Stimulated activated memory B cell treated with anti-CD40 and anti-IgM and Interleukin-4, amounts not matched to agents 10 μg/mL and 1 μg/mL and 100 μg/mL, for 72 hours (primary cell): Measurements from ENCODE around the gene FCHSD2.
"Not testable (repeated sequence)": the region's sequence is repeated elsewhere in the genome, so short reads cannot be mapped to it uniquely, and the experiment has no call there.

Experiments used
- ATAC-seq: fragments of 150-1000 bp; cut with Tn5 transposase; 2 replicates; pipeline ENCODE4 v1.10.0; 2021
- H3K27ac Mint-ChIP-seq: one replicate; pipeline ENCODE4 v1.8.0; 2022; ENCODE audit warnings: mild to moderate bottlenecking, mixed read lengths
- H3K27me3 Mint-ChIP-seq: one replicate; pipeline ENCODE4 v1.8.0; 2022; ENCODE audit warnings: mixed read lengths
- H3K36me3 Mint-ChIP-seq: one replicate; pipeline ENCODE4 v1.8.0; 2022; ENCODE audit warnings: mixed read lengths
- H3K4me1 Mint-ChIP-seq: one replicate; pipeline ENCODE4 v1.8.0; 2022; ENCODE audit warnings: mixed read lengths
- H3K4me3 Mint-ChIP-seq: one replicate; pipeline ENCODE4 v1.8.0; 2022; ENCODE audit warnings: mild to moderate bottlenecking, moderate library complexity, mixed read lengths
- H3K9me3 Mint-ChIP-seq: one replicate; pipeline ENCODE4 v1.8.0; 2022; ENCODE audit warnings: mixed read lengths

FCHSD2 gene

GRCh38 chr11:72808331-72808798, 333.8 kb downstream of the FCHSD2 start:
- Mint-ChIP-seq H3K4me1 (peaks cover 35% of the 10 kb centered on the region), H3K36me3 (peaks cover 15% of the 10 kb centered on the region), H3K27me3 (no peaks in the 10 kb centered on the region), H3K9me3 (no peaks in the 10 kb centered on the region), H3K27ac (peak overlapping the region; percentile 57), H3K4me3 (no peak overlapping the region)
- ATAC-seq, result no peak

DNA sequence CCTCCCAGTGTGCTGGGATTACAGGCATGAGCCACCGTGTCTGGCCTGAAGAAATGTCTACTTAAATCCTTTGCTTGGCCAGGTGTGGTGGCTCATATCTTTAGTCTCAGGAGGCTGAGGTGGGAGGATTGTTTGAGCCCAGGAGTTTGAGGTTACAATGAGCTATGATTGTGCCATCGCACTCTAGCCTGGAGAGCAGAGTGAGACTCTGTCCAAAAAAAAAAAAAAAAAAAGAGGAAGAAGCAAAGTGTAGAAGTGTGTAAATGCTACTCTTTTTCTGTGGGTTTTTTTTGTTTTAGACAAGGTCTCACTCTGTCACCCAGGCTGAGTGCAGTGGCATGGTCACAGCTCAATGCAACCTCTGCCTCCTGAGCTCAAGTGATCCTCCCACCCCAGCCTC, 334.3 kb downstream of the FCHSD2 start:
- peaks cover 29% of the 10 kb centered on the region for H3K4me1 Mint-ChIP-seq
- no peaks in the 10 kb centered on the region for H3K9me3 Mint-ChIP-seq
- ATAC-seq, result peak; percentile 84
- no peaks in the 10 kb centered on the region for H3K27me3 Mint-ChIP-seq
- H3K36me3 Mint-ChIP-seq, result peaks cover 15% of the 10 kb centered on the region
- H3K4me3 Mint-ChIP-seq, result no peak overlapping the region
- peak overlapping the region; percentile 57 for H3K27ac Mint-ChIP-seq

GRCh38 chr11:72807021-72807693, 335.0 kb downstream of the FCHSD2 start:
- Mint-ChIP-seq H3K4me1 (peaks cover 23% of the 10 kb centered on the region), H3K27ac (peak overlapping the region; percentile 57), H3K27me3 (no peaks in the 10 kb centered on the region), H3K9me3 (no peaks in the 10 kb centered on the region), H3K36me3 (peaks cover 15% of the 10 kb centered on the region), H3K4me3 (no peak overlapping the region)
- ATAC-seq, result no peak

DNA sequence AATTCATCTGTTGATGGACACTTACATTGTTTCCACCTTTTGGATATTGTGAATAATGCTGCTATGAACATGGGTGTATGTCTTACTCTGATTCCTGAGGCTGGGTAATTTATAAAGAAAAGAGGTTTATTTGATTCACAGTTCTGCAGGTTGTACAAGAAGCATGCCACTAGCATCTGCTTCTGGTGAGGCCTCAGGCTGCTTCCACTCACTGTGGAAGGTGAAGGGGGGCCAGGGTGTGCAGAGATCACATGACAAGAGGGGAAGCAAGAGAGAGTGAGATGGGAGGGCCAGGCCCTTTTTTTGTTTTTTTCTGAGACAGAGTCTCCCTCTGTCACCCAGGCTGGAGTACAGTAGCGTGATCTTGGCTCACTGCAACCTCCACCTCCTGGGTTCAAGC, 335.7 kb downstream of the FCHSD2 start:
- H3K36me3 Mint-ChIP-seq, result peaks cover 15% of the 10 kb centered on the region
- not testable (repeated sequence) for H3K9me3 Mint-ChIP-seq, ATAC-seq, H3K4me3 Mint-ChIP-seq, H3K27ac Mint-ChIP-seq, H3K27me3 Mint-ChIP-seq
- peaks cover 17% of the 10 kb centered on the region for H3K4me1 Mint-ChIP-seq

- Mint-ChIP-seq H3K9me3 (no peaks in the 10 kb centered on the region), H3K4me1 (peaks cover 11% of the 10 kb centered on the region), H3K27ac (no peak overlapping the region), H3K4me3 (no peak overlapping the region), H3K36me3 (peaks cover 8% of the 10 kb centered on the region), H3K27me3 (no peaks in the 10 kb centered on the region)
- no peak for ATAC-seq
Measured at GRCh38 chr11:72805216-72805615, 336.9 kb downstream of the FCHSD2 start.

- Mint-ChIP-seq H3K36me3 (peaks cover 5% of the 10 kb centered on the region), H3K4me3 (no peak overlapping the region), H3K27ac (no peak overlapping the region), H3K9me3 (no peaks in the 10 kb centered on the region), H3K27me3 (no peaks in the 10 kb centered on the region), H3K4me1 (peaks cover 12% of the 10 kb centered on the region)
- ATAC-seq, result no peak
Measured at GRCh38 chr11:72802822-72803221, 339.3 kb downstream of the FCHSD2 start.

DNA sequence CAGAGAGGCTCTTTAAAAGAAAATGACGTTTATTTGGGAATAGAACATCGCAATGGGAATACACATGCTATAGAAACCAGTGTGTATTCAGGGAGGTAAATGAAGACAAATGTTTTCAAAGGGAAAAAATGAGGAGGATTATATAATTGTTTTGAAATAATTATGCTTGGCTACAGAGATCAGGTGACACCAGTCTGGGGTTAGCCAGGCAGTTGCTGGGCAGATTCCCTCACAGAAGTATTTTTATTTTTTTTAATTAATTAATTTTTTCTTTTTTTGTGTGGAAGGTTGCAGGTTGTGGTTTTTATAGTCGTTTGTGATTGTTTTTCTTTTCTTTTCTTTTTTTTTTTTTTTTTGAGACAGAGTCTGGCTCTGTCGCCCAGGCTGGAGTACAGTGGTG, 342.7 kb downstream of the FCHSD2 start:
- Mint-ChIP-seq H3K36me3 (no peaks in the 10 kb centered on the region), H3K27ac (no peak overlapping the region), H3K9me3 (no peaks in the 10 kb centered on the region), H3K4me1 (peaks cover 15% of the 10 kb centered on the region), H3K27me3 (no peaks in the 10 kb centered on the region), H3K4me3 (no peak overlapping the region)
- no peak for ATAC-seq

DNA sequence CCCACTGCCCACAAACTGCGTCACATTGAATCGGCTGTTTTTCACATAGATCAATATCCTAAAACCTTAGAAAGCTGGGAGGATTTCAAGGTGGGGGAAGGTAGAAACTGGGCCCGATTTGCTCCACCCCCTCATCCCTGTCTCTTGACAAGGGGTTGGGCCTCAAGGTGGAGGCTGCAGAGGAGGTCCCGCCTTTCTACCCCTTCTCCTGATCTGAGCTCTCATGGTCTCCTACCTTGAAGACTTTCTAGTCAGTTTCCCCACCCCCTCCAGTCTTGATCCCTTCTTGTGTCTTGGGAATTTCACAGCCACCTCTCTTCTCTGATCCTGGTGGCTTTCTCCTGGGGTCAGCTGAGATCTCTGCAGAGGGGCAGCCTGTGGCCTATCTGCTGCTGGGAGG, 343.8 kb downstream of the FCHSD2 start:
- H3K36me3 Mint-ChIP-seq, result no peaks in the 10 kb centered on the region
- H3K27ac Mint-ChIP-seq, result peak overlapping the region; percentile 5
- peaks cover 24% of the 10 kb centered on the region for H3K4me1 Mint-ChIP-seq
- H3K27me3 Mint-ChIP-seq, result no peaks in the 10 kb centered on the region
- no peak overlapping the region for H3K4me3 Mint-ChIP-seq
- no peaks in the 10 kb centered on the region for H3K9me3 Mint-ChIP-seq
- ATAC-seq, result no peak

DNA sequence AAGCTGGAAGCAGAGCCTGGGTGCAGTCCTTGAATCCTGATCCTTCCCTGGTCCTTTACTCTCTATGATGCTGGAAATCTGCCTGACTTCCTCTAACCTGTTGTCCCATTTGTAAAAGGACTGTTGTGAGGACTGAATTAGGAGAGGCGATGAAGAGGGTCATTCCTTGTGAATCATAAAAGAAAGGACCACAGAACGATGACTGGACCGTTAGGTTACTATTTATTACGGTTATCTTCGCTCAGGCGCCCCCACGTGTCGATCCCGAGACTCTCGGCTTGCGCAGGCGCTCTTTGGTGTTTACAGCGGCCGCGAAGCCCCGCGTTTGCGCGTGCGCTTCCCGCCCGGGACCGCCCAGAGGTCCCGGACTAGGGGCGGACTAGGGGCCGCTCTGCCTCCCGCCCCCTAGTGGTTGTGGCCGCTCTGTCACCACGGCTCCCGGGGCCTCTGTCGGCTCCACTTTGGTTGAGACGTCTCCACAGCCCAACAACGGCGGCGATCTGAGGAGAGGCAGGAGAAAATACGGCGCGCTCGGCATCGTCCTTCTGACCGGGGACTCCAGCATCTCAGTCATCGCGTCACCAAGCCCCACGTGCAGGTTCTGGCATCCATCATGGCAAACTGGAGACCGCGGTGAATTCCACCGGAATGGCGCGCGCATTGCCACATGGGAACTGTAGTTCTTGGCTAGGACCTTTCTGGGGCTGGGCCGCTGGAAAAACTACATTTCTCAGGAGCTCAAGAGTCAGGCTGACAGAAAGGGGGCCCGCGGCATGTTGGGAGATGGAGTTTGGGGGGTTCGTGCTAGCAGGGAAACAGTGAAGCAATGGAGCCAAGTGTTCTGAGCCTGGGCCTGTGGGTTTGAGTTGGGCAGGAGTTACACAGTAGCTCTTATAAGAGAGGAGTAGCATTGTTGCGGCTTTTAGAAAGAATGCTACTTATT, 348.4 kb downstream of the FCHSD2 start, which contains the start of gene STARD10:
Gene STARD10, minus strand, starts transcription at position 623 of the 943 bp plus-strand sequence. CDS start 12,866 bp downstream, outside the sequence.
- Mint-ChIP-seq H3K4me1 (peaks cover 36% of the 10 kb centered on the region), H3K9me3 (no peaks in the 10 kb centered on the region)
- peak; percentile 98 for ATAC-seq

GRCh38 chr11:72793076-72793424, 349.1 kb downstream of the FCHSD2 start:
- H3K27me3 Mint-ChIP-seq, result no peaks in the 10 kb centered on the region
- H3K9me3 Mint-ChIP-seq, result no peaks in the 10 kb centered on the region
- ATAC-seq, result no peak
- H3K27ac Mint-ChIP-seq, result peak overlapping the region; percentile 97
- peaks cover 39% of the 10 kb centered on the region for H3K4me1 Mint-ChIP-seq
- H3K36me3 Mint-ChIP-seq, result no peaks in the 10 kb centered on the region
- peak overlapping the region; percentile 97 for H3K4me3 Mint-ChIP-seq

More for the DNA sequence above, 348.4 kb downstream of the FCHSD2 start, which contains the start of gene STARD10:
- H3K27me3 Mint-ChIP-seq, result no peaks in the 10 kb centered on the region
- H3K36me3 Mint-ChIP-seq, result no peaks in the 10 kb centered on the region
- H3K4me3 Mint-ChIP-seq, result peak within 1 kb of the TSS; percentile 97
- H3K27ac Mint-ChIP-seq, result peak within 1 kb of the TSS; percentile 97

DNA sequence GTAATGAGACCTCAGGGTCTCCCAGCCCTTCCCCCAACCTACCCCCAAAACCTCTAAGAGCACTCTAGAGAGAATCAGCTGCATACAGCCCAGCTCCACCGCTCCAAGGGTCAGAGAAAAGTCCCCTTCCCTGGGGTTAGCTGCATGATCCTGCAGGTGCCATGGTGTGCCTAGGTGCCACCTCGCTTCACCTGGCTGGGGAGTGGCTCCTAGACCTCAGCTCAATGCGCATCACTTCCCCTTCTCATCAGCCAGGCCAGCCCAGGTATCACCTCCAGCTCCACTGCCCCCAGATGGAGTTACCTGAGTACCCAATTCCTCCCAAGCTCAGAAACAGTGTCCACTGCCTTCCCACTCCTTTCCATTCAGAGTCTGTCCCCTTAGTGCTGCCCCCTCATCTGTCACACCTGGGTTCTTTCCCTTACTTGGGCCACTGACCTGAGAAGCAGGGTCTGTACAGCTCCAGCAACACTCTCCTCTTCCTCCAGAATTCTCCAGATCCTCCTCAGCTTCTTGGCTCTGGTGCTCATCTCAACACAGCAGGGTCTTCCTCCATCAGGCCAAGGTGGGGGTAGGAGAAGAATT, 349.6 kb downstream of the FCHSD2 start:
- peak overlapping the region; percentile 97 for H3K27ac Mint-ChIP-seq
- no peak for ATAC-seq
- H3K9me3 Mint-ChIP-seq, result no peaks in the 10 kb centered on the region
- H3K4me3 Mint-ChIP-seq, result peak overlapping the region; percentile 11
- H3K4me1 Mint-ChIP-seq, result peaks cover 44% of the 10 kb centered on the region
- no peaks in the 10 kb centered on the region for H3K27me3 Mint-ChIP-seq
- no peaks in the 10 kb centered on the region for H3K36me3 Mint-ChIP-seq

DNA sequence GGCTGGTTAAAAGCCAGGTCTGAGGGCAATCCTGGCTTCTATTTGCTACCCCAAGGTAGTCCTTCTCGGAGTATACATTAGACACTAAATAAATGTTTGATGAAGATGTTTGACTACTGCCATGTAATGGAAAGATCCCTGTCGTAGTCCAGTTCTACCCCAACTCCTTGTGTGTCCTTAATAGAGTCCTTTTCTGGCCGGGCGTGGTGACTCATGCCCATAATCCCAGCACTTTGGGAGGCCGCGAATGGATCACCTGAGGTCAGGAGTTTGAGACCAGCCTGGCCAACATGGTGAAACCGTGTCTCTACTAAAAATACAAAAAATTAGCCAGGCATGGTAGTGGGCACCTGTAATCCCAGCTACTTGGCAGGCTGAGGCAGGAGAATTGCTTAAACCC, 350.9 kb downstream of the FCHSD2 start:
- not testable (repeated sequence) for H3K27ac Mint-ChIP-seq

GRCh38 chr11:72789493-72790131, 352.5 kb downstream of the FCHSD2 start:
- ATAC-seq, result no peak
- Mint-ChIP-seq H3K4me3 (no peak overlapping the region), H3K27me3 (no peaks in the 10 kb centered on the region), H3K9me3 (no peaks in the 10 kb centered on the region), H3K36me3 (no peaks in the 10 kb centered on the region), H3K27ac (peak overlapping the region; percentile 51), H3K4me1 (peaks cover 51% of the 10 kb centered on the region)

More for the DNA sequence above, 350.9 kb downstream of the FCHSD2 start:
- not testable (repeated sequence) for H3K9me3 Mint-ChIP-seq, ATAC-seq, H3K27me3 Mint-ChIP-seq, H3K36me3 Mint-ChIP-seq, H3K4me3 Mint-ChIP-seq
- H3K4me1 Mint-ChIP-seq, result peaks cover 56% of the 10 kb centered on the region

GRCh38 chr11:72788241-72788640, 353.9 kb downstream of the FCHSD2 start:
- Mint-ChIP-seq H3K9me3 (no peaks in the 10 kb centered on the region), H3K36me3 (no peaks in the 10 kb centered on the region), H3K4me3 (no peak overlapping the region), H3K27me3 (no peaks in the 10 kb centered on the region), H3K27ac (peak overlapping the region; percentile 74), H3K4me1 (peaks cover 39% of the 10 kb centered on the region)
- no peak for ATAC-seq
